Stimulated activated CD8-positive, alpha-beta memory T cell treated with anti-CD3 and anti-CD28 coated beads, Interleukin-12 subunit alpha, Interleukin-12 subunit beta, amount 100 ng/mL, for 4 hours (primary cell): ENCODE results near the gene GRB10.
"Not testable (repeated sequence)": the region's sequence is repeated elsewhere in the genome, so short reads cannot be mapped to it uniquely, and the experiment has no call there.

Source experiments
- DNase-seq: peaks from one replicate; pipeline ENCODE4 v3.0.0-alpha.2; 2020; ENCODE audit warnings: low read depth

The GRB10 gene

DNA sequence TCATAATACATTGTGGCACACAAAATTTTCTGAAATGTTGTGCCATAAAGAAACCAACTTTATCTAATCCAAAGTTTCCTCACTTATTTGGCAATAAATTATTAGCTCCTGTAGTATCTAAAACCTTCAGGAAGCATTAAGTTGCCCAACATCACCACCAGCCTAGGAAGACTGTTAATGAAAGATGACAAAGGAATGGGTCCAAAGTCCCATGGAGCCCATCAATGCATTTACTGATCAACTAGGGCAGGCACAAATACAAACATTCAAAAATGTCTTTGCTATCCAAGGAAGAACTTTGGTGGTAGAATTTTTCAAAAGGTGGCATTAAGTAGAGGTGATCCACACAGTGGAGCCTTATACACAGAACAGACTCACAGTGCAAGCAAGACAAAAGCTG, 4.5 kb downstream of the GRB10 start:
- DNase-seq = no peak

DNA sequence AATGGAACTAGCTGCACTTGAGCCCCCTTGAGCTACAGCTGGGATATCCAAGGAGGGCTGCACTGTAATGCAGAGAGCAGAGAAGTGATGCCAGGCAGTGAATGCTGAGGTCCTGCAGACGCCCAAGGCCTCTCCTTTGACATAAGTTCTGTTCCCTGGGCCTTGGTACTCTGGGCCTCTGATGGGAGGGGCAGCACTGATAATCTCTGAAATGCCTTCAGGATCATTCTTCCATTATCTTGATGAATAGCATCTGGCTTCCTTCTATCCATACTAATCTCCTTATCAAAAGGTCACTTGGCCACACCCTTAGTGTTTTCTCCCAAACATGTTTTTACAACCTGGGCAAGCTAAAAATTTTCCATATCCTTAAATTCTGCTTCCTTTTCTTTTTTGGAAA, 6.9 kb downstream of the GRB10 start:
- no peak for DNase-seq

GRCh38 chr7:50775231-50775630, 7.5 kb downstream of the GRB10 start:
- DNase-seq = no peak

DNA sequence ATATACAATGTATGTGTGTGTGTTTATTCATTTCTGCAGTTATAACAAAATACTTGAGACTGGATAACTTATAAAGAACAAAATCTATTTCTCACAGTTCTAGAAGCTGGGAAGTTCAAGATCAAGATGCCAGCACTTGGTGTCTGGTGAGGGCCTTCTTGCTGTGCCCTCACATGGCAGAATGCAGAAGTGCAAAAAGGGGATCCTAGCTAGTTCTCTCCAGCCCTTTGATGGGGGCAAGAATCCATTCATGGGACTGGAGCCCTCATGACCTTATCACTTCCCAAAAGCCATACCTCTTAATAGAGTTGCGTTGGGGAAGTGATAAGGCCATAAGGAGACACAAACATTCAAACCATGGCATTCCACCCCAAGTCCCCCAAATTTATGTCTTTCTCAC, 8.4 kb downstream of the GRB10 start:
- DNase-seq = no peak

DNA sequence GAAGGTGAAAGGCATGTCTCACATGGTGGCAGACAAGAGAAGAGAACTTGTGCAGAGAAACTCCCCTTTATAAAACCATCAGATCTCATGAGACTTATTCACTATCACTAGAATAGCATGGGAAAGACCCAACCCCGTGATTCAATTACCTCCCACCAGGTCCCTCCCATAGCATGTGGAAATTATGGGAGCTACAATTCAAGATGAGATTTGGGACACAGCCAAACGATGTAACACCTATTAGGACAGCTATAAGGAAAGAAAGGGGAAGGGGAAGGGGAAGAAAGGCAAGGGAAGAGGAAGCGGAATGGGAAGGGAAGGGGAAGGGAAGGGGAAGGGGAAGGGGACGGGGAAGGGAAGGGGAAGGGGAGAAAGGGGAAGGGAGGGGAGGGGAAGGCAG, 9.6 kb downstream of the GRB10 start:
- not testable (repeated sequence) for DNase-seq

- no peak for DNase-seq
Observed at GRCh38 chr7:50771120-50772002, 11.3 kb downstream of the GRB10 start.

DNA sequence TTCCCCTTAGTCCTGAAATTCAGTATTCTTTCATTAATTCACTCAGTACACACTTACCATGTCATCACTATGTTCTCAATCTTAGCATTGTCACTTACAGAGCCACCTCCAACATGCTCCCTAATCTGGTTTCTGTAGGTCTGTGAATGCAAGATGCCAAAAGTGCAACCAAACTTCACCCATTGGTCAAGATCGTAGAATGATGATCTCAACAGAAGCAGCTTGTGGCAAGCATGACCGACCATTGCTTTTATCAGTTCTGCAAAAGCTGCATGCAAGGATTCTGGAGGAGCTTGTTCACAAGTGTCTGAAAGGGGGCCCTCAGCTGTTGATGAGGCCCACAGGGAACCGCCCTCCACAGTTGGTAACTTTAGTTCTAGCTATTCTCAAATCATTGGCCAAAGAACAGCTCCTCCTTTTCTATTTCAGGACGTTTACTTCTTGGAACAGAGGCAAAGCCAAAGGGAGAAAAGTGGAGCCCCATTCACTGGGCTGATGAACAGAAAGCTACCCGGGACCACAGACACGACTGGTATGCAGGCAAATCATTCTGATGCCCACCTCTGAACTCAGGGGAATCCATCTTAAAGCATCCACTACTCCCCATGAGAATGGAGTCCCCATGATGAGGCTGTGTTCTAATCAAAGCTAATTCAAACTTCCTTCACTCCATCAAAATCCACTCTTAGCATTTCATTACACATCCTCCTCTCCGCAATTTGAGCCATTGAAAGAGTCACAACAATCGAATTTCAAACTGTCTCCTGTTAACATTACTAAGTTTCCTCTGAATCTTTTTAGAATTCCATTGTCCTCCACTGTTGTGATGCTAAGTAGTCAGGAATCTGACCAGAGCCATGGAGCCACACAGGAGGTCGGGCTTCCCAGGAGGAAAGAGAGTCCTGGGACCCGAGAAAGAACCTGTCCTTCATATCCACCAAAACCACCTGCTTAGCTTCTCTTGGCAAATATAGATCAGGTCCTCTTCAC, 13.9 kb downstream of the GRB10 start:
- no peak for DNase-seq

DNA sequence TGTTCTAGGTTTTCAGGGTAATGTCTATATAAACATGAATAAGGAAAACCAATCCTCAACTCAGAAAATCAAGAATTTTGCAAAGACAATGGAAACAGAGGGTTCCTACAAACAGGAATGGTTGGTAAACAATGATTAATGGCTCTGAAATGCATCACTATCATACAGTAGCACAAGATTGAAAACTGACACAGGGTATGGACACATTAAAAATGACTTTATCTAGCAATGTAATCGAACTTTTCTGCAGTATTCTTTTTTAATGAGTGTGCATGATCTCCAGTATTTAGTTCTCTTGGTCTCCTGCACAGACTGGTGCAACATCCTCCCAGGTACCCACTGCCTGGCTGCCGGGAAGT, 15.9 kb downstream of the GRB10 start:
- DNase-seq = no peak

DNA sequence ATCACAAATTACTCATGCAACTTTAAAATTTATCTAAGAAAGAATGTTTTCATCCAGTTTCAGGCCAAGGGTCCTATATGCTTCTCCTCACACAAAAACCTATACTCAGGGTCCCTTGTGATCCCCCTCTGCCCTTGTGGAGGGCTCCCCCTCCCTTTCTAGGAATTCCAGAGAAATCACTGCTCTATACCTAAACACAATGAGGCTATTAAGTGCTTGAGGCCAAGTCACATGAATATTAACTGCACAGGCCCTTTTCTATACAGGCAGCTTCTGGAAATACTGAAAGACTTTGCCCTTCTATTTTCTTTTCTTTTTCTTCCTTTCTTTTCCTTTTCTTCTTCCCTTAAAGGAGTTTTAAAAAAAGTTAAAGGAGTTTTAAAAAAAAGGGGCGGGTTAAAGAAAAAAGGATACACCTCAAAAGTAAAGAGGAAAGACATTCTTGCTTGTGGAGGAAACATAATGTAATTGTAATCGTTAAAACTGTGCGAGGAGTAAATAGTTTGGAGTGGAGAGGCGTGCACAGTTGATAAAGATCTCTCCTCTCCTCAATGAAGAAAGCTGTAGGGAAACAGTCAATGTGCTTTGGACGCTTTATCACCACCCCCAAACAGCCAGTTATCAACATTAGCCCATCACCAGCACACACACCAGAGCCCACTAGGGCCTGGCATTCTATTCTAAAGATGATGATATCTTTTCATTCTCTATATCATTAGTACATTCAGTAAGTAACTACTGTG, 16.4 kb downstream of the GRB10 start:
- no peak for DNase-seq

DNA sequence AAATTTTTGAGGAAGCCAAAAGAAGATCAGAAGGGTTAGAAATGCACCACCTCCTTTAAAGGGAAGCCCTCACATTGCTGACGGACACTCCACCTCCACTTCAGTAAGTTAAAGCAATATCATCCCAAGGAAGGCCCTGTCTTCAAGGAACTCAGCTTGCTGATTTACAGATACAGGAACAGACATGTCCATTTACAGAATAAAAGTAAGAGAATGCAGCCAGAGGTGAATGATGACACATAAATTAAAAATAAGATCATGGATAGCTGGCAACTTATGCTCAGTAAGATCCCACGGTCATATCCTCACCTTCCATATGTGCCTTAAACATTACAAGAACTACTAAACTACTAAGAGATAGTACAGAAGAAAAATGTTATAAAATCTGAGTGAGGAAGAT, 20.4 kb downstream of the GRB10 start:
- DNase-seq = no peak

- DNase-seq = no peak
Observed at GRCh38 chr7:50761713-50762112, 21.0 kb downstream of the GRB10 start.

GRCh38 chr7:50757703-50758390, 24.8 kb downstream of the GRB10 start:
- DNase-seq = no peak

DNA sequence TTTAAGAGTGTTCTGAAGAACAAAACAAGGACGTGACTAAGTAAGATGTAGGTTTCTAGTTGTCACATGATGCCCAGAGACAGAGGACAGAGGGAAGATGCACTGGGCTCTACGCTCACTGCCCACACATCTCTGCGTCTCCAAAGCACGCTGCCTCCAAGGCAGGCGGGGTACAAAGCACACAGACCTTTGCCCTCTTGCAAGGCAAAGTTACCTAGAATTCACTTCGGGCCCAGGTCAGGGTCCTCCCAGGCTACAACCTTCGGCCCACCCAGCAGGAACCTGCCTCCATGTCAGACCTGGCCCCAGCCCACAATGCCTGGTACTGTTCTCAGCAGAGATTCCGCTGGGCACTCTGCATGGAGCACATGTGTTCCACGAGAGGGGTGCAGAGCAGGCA, 26.5 kb downstream of the GRB10 start:
- DNase-seq = no peak

- no peak for DNase-seq
Observed at GRCh38 chr7:50754684-50755083, 28.0 kb downstream of the GRB10 start.

- DNase-seq = no peak
Observed at GRCh38 chr7:50754241-50754640, 28.5 kb downstream of the GRB10 start.

DNA sequence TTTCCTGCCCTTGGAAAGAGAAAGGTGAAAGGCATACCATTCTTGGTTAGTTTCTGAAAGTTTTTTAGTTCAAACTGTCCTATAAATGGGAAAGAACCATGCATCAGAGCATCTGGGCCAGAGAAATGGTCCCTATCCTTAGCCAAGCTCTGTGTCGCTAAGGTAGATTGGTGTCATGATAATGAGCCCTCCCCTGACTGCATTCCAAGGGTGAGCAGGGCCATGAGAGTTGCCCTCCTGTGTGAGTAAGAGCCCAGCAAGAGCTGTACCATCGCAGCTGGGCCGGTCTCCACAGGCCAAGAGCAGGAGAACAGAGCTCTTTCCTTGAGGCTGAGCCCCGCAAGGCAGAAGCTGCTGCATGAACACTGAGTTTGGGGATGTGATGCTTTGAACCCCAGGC, 30.3 kb downstream of the GRB10 start:
- no peak for DNase-seq

DNA sequence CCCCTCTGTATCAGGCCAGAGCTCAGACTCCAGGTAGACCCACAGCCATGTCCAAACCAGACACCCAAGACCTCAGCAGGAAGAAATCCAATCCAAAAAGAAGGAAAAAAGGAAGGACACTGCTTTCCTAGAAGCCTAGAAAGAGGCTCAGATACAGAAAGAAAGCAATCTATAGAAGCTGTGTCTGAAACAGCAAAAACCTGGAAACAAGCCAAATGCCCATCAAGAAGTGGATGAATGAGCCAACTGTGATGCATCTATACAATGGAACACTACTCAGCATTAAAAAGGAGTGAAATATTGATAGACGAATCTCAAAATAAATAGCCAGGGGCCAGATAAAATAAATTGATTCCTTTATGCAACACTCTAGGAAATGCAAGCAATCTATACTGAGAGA, 31.6 kb downstream of the GRB10 start:
- DNase-seq = no peak

DNA sequence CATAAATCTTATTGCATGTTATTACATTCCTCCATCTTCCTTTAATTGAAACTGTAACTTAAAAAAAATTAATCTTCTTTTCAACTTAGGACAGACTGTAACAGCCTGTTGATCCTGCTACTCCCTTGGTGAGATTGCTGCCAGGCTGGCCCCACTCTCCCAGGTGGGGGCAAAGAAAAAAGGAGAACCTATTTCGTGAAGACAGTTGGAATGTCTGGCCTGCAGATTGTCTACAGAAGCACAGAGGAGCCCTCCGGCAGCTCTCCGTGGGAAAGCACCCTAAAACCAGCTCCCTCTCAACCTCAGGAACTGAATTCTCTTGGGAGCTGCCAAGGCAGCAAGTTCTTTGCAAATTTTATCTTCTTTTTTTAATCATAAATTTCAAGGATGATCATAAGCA, 32.8 kb downstream of the GRB10 start:
- no peak for DNase-seq

- DNase-seq = no peak
Observed at GRCh38 chr7:50748472-50748871, 34.2 kb downstream of the GRB10 start.

- DNase-seq = no peak
Observed at GRCh38 chr7:50745835-50746234, 36.9 kb downstream of the GRB10 start.

DNA sequence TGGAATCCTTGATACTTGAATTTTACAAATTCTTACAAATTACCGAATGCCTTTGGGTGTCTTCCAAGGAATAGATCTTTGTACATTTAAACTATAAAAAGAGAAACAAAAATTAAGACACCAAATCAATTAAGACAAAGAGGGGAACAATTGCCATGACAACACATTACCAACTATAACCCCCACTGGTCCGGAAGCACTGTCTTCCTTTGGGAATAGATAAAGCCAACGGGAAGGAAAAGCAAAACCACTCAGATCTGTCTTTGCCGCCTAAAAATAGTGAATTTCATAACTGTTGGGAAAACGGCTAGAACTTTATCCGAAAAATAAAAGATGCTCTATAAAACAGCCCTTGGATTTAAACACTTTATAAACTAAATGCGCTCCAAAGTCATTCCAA, 37.4 kb downstream of the GRB10 start:
- DNase-seq = no peak

GRCh38 chr7:50743893-50744292, 38.8 kb downstream of the GRB10 start:
- no peak for DNase-seq
